OCI-LY7 (cell line): Measurements from ENCODE around the gene PRSS2. TPM values are rescaled to one million over a fixed set of nuclear protein-coding genes. Genes with fewer than 3 reads are reported as not detected.

Source experiments
- BruUV-seq: library from RNA; stranded (reverse); fragments of 400-500 nt; replicated peaks from 2 replicates; lab custom pipeline; 2021; lab: Mats Ljungman, UMichigan
- CTCF ChIA-PET: fragments of 300-600 bp; sonication (Branson Sonifier 250); formaldehyde crosslinking; loops from one replicate; lab custom pipeline; 2022; ENCODE audit warnings: antibody characterized with exemption; ENCODE audit not compliant: unreplicated experiment; lab: Charles Lee
- POLR2A ChIA-PET: fragments of 300-600 bp; sonication (Branson Sonifier 250); formaldehyde crosslinking; loops from one replicate; lab custom pipeline; 2022; ENCODE audit warnings: antibody characterized with exemption; lab: Charles Lee
- DNase-seq: peaks from one replicate; pipeline ENCODE4 v3.0.0-alpha.2; 2015; ENCODE audit warnings: low spot score
- H2AFZ ChIP-seq: fragments of 200-600 bp; sonication (generic), shearing (Covaris generic); 2 replicates; pipeline ENCODE4 v1.6.1; 2014; ENCODE audit warnings: mild to moderate bottlenecking, antibody characterized with exemption, low read length, moderate library complexity
- H3K27ac ChIP-seq: fragments of 200-600 bp; sonication (generic); 2 replicates; pipeline ENCODE4 v1.5.1; 2014; ENCODE audit warnings: mixed run types, low read depth, mild to moderate bottlenecking, moderate library complexity, low read length, inconsistent platforms; ENCODE audit not compliant: poor library complexity, severe bottlenecking
- H3K36me3 ChIP-seq: fragments of 200-600 bp; sonication (generic); 2 replicates; pipeline ENCODE4 v1.6.1; 2014; ENCODE audit warnings: mild to moderate bottlenecking, antibody characterized with exemption, low read length, moderate library complexity, mixed read lengths; ENCODE audit not compliant: insufficient read depth
- H3K4me1 ChIP-seq: fragments of 200-600 bp; sonication (generic); 2 replicates; pipeline ENCODE4 v1.5.1; 2014; ENCODE audit warnings: mild to moderate bottlenecking, low read length; ENCODE audit not compliant: insufficient read depth, poor library complexity, severe bottlenecking
- H3K4me2 ChIP-seq: fragments of 200-600 bp; sonication (generic); 2 replicates; pipeline ENCODE4 v1.6.1; 2014; ENCODE audit warnings: mild to moderate bottlenecking, low read length
- H3K4me3 ChIP-seq: fragments of 200-600 bp; sonication (generic); 2 replicates; pipeline ENCODE4 v1.5.1; 2014; ENCODE audit warnings: mild to moderate bottlenecking, low read depth, low read length; ENCODE audit not compliant: poor library complexity, severe bottlenecking
- H3K79me2 ChIP-seq: fragments of 200-600 bp; sonication (generic); 2 replicates; pipeline ENCODE4 v1.6.1; 2016; ENCODE audit warnings: low read depth, mild to moderate bottlenecking, low read length, moderate library complexity, mixed read lengths; ENCODE audit not compliant: insufficient read depth
- H3K9me2 ChIP-seq: fragments of 200-600 bp; sonication (generic); 2 replicates; pipeline ENCODE4 v1.6.1; 2016; ENCODE audit warnings: mild to moderate bottlenecking, low read length, mixed read lengths; ENCODE audit not compliant: insufficient read depth
- H3K9me3 ChIP-seq: fragments of 200-600 bp; sonication (generic); 2 replicates; pipeline ENCODE4 v1.6.1; 2014; ENCODE audit warnings: mild to moderate bottlenecking, mixed run types, low read length, mixed read lengths
- H4K20me1 ChIP-seq: fragments of 200-600 bp; sonication (generic); 2 replicates; pipeline ENCODE4 v1.6.1; 2014; ENCODE audit warnings: mild to moderate bottlenecking, antibody characterized with exemption, low read length, moderate library complexity, mixed read lengths; ENCODE audit not compliant: insufficient read depth
- EZH2phosphoT487 ChIP-seq: fragments of 200-600 bp; sonication (generic); IDR thresholded peaks from 2 replicates; pipeline ENCODE4 v1.6.1; 2018; ENCODE audit warnings: low read depth, borderline replicate concordance, mild to moderate bottlenecking, mixed run types, antibody characterized with exemption, low read length, moderate library complexity, mixed read lengths
- intact Hi-C: fragments of 100-400 bp; cut with micrococcal nuclease; formaldehyde crosslinking; loops from one replicate; pipeline ENCODE4 v1.10.0; 2022; ENCODE audit not compliant: unreplicated experiment
- total RNA-seq, 2 experiments: library from RNA; depleted of rRNA in 1 of 2; stranded (reverse); fragments of >200 nt in 1 of 2; shearing (Covaris generic) in 1 of 2; gene quantifications; 2 replicates each; pipeline ENCODE4 v1.2.3, GENCODE V29; 2014 to 2022
- TF ChIP-seq, protein P1 (sequence below): fragments of 200-600 bp; sonication (generic); conservative IDR thresholded peaks from 2 replicates; pipeline ENCODE4 v1.5.1; 2014; ENCODE audit warnings: mild to moderate bottlenecking, antibody characterized with exemption, low read length, moderate library complexity, mixed read lengths

PRSS2 gene
- total RNA-seq, 2 experiments from 2014 or later: 0.60 to 1.1 TPM

DNA sequence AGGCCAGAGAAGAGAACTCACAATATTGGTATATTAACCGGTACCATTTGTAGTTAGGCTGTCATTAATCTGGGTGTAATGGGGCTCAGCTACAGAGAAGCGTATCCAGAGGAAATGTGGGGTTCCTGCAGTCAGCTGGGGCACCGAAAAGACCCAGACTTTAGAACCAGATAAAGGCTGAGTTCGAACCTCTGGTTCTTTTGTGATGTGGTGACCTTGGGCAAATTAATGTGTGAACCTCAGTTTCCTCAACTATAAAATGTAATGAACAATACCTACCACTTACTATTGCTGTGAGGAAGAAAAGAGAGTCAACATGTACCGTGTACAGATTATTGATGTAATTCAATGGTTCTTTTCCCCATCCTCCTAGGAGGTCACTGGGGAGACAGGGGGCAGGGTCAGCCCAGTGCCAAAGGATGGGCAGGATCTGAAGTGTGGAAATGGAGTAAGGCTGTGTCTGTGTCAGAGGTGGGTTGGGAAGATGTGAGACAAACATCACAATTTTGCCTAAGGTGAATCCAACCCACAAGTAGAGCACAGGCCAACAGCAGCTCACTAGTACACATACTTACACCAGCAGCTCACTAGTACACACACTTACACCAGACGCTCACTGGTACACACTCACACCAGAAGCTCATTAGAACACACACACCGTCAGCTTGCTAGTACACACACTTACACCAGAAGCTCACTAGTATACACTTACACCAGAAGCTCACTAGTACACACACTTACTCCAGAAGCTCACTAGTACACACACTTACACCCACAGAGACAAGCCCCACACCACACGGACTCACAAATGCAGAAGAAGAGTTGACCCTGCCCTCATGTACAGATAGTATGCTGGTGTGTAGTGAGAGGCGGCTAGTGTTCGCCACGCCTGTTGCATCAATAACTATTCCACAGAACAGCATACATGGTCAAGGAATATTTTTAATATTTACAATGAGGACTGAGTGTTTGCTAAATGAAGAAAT lies 28.0 kb downstream of the PRSS2 start:
- ChIA-PET POLR2A (interaction anchor here (0.6 to 19.1 kb wide), 10 partner anchors 8 to 467 kb away, joined by 3 to 666 read pairs (median 5); no protein-coding TSS in a partner anchor), CTCF (interaction anchor here (1.0 to 5.7 kb wide), 6 partner anchors 10 to 66 kb away, joined by 3 to 90 read pairs (median 6); no protein-coding TSS in a partner anchor)
- DNase-seq: no peak
- Histone ChIP-seq H3K27ac (peak overlapping the region; percentile 88), H3K9me2 (no peaks in the 10 kb centered on the region), H3K36me3 (peaks cover 54% of the 10 kb centered on the region), H3K4me2 (peak overlapping the region; percentile 89), H2AFZ (no peak overlapping the region), H3K4me1 (peaks cover 70% of the 10 kb centered on the region), H3K79me2 (peaks cover 50% of the 10 kb centered on the region; the same call in 1 of the 2 replicates), H4K20me1 (no peaks in the 10 kb centered on the region), H3K9me3 (no peaks in the 10 kb centered on the region), H3K4me3 (peak overlapping the region; percentile 81)
- intact Hi-C loops: loop anchor here (1.0 kb wide), 1 partner anchor 10 kb away; no protein-coding TSS in a partner anchor
- BruUV-seq: no TSS peak
- TF ChIP-seq EZH2phosphoT487: no peak
- TF ChIP-seq, protein P1, sequence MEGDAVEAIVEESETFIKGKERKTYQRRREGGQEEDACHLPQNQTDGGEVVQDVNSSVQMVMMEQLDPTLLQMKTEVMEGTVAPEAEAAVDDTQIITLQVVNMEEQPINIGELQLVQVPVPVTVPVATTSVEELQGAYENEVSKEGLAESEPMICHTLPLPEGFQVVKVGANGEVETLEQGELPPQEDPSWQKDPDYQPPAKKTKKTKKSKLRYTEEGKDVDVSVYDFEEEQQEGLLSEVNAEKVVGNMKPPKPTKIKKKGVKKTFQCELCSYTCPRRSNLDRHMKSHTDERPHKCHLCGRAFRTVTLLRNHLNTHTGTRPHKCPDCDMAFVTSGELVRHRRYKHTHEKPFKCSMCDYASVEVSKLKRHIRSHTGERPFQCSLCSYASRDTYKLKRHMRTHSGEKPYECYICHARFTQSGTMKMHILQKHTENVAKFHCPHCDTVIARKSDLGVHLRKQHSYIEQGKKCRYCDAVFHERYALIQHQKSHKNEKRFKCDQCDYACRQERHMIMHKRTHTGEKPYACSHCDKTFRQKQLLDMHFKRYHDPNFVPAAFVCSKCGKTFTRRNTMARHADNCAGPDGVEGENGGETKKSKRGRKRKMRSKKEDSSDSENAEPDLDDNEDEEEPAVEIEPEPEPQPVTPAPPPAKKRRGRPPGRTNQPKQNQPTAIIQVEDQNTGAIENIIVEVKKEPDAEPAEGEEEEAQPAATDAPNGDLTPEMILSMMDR: no peak

GRCh38 chr7:142799437-142799835 lies 28.7 kb downstream of the PRSS2 start:
- H3K4me1 ChIP-seq: peaks cover 70% of the 10 kb centered on the region
- peak overlapping the region; percentile 88 for H3K27ac ChIP-seq
- no peaks in the 10 kb centered on the region for H3K9me2 ChIP-seq
- peak overlapping the region; percentile 89 for H3K4me2 ChIP-seq
- CTCF ChIA-PET: interaction anchor here (1.0 to 5.7 kb wide), 3 partner anchors 9 to 66 kb away, joined by 3 to 90 read pairs (median 5); no protein-coding TSS in a partner anchor
- H3K79me2 ChIP-seq: peaks cover 50% of the 10 kb centered on the region; the same call in 1 of the 2 replicates
- intact Hi-C loops: no loop called here
- no peak for DNase-seq
- H3K4me3 ChIP-seq: peak overlapping the region; percentile 81
- no peak overlapping the region for H2AFZ ChIP-seq
- BruUV-seq: no TSS peak
- H3K9me3 ChIP-seq: no peaks in the 10 kb centered on the region
- TF ChIP-seq, protein P1: no peak
- no peak for TF ChIP-seq EZH2phosphoT487
- POLR2A ChIA-PET: interaction anchor here (0.6 to 19.1 kb wide), 9 partner anchors 9 to 466 kb away, joined by 3 to 666 read pairs (median 4); no protein-coding TSS in a partner anchor
- H3K36me3 ChIP-seq: peaks cover 61% of the 10 kb centered on the region
- H4K20me1 ChIP-seq: no peaks in the 10 kb centered on the region
